ENCODE measurements around the gene KIR3DL2.

DNA sequence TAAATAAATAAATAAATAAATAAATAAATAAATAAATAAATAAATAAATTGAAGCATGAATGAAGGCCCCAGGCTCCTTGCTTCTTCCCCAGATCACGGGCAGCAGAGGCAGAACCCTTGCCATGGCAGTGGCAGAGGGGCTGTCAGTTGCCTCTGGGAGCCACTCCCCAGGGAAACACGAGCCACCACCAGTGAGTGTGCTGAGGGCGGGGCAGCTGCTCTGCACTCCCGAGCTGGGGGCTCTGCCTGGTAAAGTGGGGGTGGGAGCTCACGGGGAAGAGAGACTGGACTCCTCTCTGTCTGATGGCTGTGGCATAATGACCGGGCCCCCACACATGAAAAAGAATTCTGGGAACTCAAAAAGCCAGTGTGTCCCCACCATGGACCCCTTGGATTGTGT, 31.6 kb downstream of the KIR3DL2 start:
- TF ChIP-seq, protein P1, sequence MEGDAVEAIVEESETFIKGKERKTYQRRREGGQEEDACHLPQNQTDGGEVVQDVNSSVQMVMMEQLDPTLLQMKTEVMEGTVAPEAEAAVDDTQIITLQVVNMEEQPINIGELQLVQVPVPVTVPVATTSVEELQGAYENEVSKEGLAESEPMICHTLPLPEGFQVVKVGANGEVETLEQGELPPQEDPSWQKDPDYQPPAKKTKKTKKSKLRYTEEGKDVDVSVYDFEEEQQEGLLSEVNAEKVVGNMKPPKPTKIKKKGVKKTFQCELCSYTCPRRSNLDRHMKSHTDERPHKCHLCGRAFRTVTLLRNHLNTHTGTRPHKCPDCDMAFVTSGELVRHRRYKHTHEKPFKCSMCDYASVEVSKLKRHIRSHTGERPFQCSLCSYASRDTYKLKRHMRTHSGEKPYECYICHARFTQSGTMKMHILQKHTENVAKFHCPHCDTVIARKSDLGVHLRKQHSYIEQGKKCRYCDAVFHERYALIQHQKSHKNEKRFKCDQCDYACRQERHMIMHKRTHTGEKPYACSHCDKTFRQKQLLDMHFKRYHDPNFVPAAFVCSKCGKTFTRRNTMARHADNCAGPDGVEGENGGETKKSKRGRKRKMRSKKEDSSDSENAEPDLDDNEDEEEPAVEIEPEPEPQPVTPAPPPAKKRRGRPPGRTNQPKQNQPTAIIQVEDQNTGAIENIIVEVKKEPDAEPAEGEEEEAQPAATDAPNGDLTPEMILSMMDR (IDR thresholded peaks at IDR 0.05), result no peak
- TF ChIP-seq POLR2A (IDR thresholded peaks at IDR 0.05) (no peak), POLR2AphosphoS5 (IDR thresholded peaks at IDR 0.05) (no peak)

Measured in gastroesophageal sphincter (tissue), 3 donors.